H1 (cell line): ENCODE data around the gene NAP1L5. TPM values are rescaled to one million over a fixed set of nuclear protein-coding genes. Genes with fewer than 3 reads are reported as not detected.

Experiments used
- CTCF ChIA-PET: fragments of 300-600 bp; sonication (Branson Sonifier 250); formaldehyde crosslinking; loops from one replicate; lab custom pipeline; 2021; ENCODE audit not compliant: partially characterized antibody; lab: Charles Lee
- POLR2A ChIA-PET: fragments of 300-600 bp; sonication (Branson Sonifier 250); formaldehyde crosslinking; loops from one replicate; lab custom pipeline; 2021; ENCODE audit warnings: inconsistent platforms; ENCODE audit not compliant: partially characterized antibody; lab: Charles Lee
- DNase-seq, 2 experiments: peaks; one replicate each; pipeline versions ENCODE4 v3.0.0 to v3.0.0-alpha.2; 2010 to 2022; ENCODE audit warnings: low spot score in 2 of 2, low read depth in 1 of 2, mixed read lengths in 1 of 2
- FAIRE-seq: peaks from 2 replicates; lab custom pipeline; 2011; peaks lifted over from hg19 to GRCh38; lab: Jason Lieb, UNC
- H2AFZ ChIP-seq: 2 replicates; pipeline ENCODE4 v1.8.1; 2012; ENCODE audit warnings: low read length, inconsistent platforms
- H2AK5ac ChIP-seq: 2 replicates; pipeline ENCODE4 v1.6.1; 2013; ENCODE audit warnings: low read depth, low read length
- H2BK120ac ChIP-seq: replicated peaks from 2 replicates; pipeline ENCODE3; 2013; ENCODE audit warnings: low read depth, low read length, inconsistent platforms
- H2BK12ac ChIP-seq: 2 replicates; pipeline ENCODE4 v1.6.1; 2013; ENCODE audit warnings: low read depth, low read length
- H2BK15ac ChIP-seq: 2 replicates; pipeline ENCODE4 v1.6.1; 2013; ENCODE audit warnings: low read length
- H2BK20ac ChIP-seq: 2 replicates; pipeline ENCODE4 v1.6.1; 2013; ENCODE audit warnings: low read length
- H2BK5ac ChIP-seq: 2 replicates; pipeline ENCODE4 v1.6.1; 2013; ENCODE audit warnings: low read depth, low read length
- H3K14ac ChIP-seq: 2 replicates; pipeline ENCODE4 v1.6.1; 2013; ENCODE audit warnings: inconsistent platforms; ENCODE audit not compliant: insufficient read length
- H3K18ac ChIP-seq: 2 replicates; pipeline ENCODE4 v1.6.1; 2013; ENCODE audit warnings: low read length; ENCODE audit errors: extremely low read depth
- H3K23ac ChIP-seq: 2 replicates; pipeline ENCODE4 v1.6.1; 2013; ENCODE audit warnings: inconsistent platforms; ENCODE audit not compliant: insufficient read length
- H3K23me2 ChIP-seq: 2 replicates; pipeline ENCODE4 v1.6.1; 2013; ENCODE audit warnings: low read depth, low read length
- H3K27ac ChIP-seq: 2 replicates; pipeline ENCODE4 v1.6.1; 2011; ENCODE audit warnings: low read depth, low read length, inconsistent platforms
- H3K27me3 ChIP-seq, 4 experiments: replicated peaks in 1 of 4; 1 replicate in 1 of 4; 2 replicates in 3 of 4; pipeline versions ENCODE4 v1.6.1 to v1.8.1; 2011 to 2013; ENCODE audit warnings: low read length in 3 of 4, mild to moderate bottlenecking in 3 of 4, inconsistent platforms in 2 of 4, mixed read lengths in 2 of 4, moderate library complexity in 1 of 4; ENCODE audit not compliant: control insufficient read depth in 3 of 4, insufficient read depth in 3 of 4; ENCODE audit errors: extremely low read depth in 1 of 4
- H3K36me3 ChIP-seq, 4 experiments: 2 replicates each; pipeline versions ENCODE4 v1.6.1 to v1.8.1; 2011 to 2013; ENCODE audit warnings: mild to moderate bottlenecking in 4 of 4, low read length in 3 of 4, moderate library complexity in 2 of 4, control low read depth in 1 of 4, inconsistent platforms in 1 of 4; ENCODE audit not compliant: insufficient read depth in 4 of 4, control insufficient read depth in 2 of 4
- H3K4ac ChIP-seq: replicated peaks from 2 replicates; pipeline ENCODE3; 2013; ENCODE audit warnings: low read length, low read depth, mixed read lengths, inconsistent platforms; ENCODE audit not compliant: insufficient read length
- H3K4me1 ChIP-seq, 4 experiments: replicated peaks in 1 of 4; 1 replicate in 1 of 4; 2 replicates in 3 of 4; pipeline versions ENCODE4 v1.6.1 to v1.8.1; 2011 to 2013; ENCODE audit warnings: low read length in 3 of 4, inconsistent platforms in 2 of 4, mixed read lengths in 1 of 4; ENCODE audit not compliant: insufficient read depth in 4 of 4, control insufficient read depth in 3 of 4
- H3K4me2 ChIP-seq, 2 experiments: 2 replicates each; pipeline versions ENCODE4 v1.6.1 to v1.8.1; 2011 to 2013; ENCODE audit warnings: low read depth in 2 of 2, low read length in 2 of 2, control low read depth in 1 of 2, inconsistent platforms in 1 of 2, mild to moderate bottlenecking in 1 of 2; ENCODE audit not compliant: insufficient read depth in 1 of 2
- H3K4me3 ChIP-seq, 4 experiments: fragments of 200-600, 300-600 bp in 1 of 4; sonication (generic), shearing (Covaris generic), sonication (Bioruptor Twin) in 1 of 4; 2 replicates each; pipeline versions ENCODE4 v1.5.1 to v1.8.1; 2011 to 2016; ENCODE audit warnings: low read length in 4 of 4, low read depth in 3 of 4, control low read depth in 2 of 4, inconsistent platforms in 2 of 4, mild to moderate bottlenecking in 2 of 4, mixed read lengths in 1 of 4, moderate library complexity in 1 of 4; ENCODE audit not compliant: insufficient read depth in 2 of 4; ENCODE audit errors: extremely low read depth in 1 of 4
- H3K56ac ChIP-seq: replicated peaks from 2 replicates; pipeline ENCODE3; 2013; ENCODE audit warnings: low read depth, mild to moderate bottlenecking, mixed read lengths, low read length, inconsistent platforms; ENCODE audit not compliant: insufficient read length
- H3K79me1 ChIP-seq: 2 replicates; pipeline ENCODE4 v1.6.1; 2013; ENCODE audit warnings: low read depth, low read length, control low read depth
- H3K79me2 ChIP-seq, 2 experiments: 2 replicates each; pipeline versions ENCODE4 v1.6.1 to v1.8.1; 2012 to 2013; ENCODE audit warnings: low read length in 2 of 2, mild to moderate bottlenecking in 2 of 2, inconsistent platforms in 1 of 2; ENCODE audit not compliant: insufficient read depth in 2 of 2, control insufficient read depth in 1 of 2
- H3K9ac ChIP-seq, 4 experiments: replicated peaks in 1 of 4; 1 replicate in 1 of 4; 2 replicates in 3 of 4; pipeline versions ENCODE4 v1.6.1 to v1.8.1; 2011 to 2013; ENCODE audit warnings: low read depth in 3 of 4, low read length in 3 of 4, control low read depth in 2 of 4, mild to moderate bottlenecking in 2 of 4, moderate library complexity in 2 of 4, inconsistent platforms in 1 of 4; ENCODE audit errors: extremely low read depth in 1 of 4
- H3K9me3 ChIP-seq, 2 experiments: 2 replicates each; pipeline versions ENCODE4 v1.6.1 to v1.8.1; 2012 to 2013; ENCODE audit warnings: mild to moderate bottlenecking in 2 of 2, moderate library complexity in 2 of 2, control low read depth in 1 of 2, inconsistent platforms in 1 of 2, low read depth in 1 of 2, low read length in 1 of 2, mixed read lengths in 1 of 2; ENCODE audit not compliant: insufficient read depth in 2 of 2
- H4K20me1 ChIP-seq, 2 experiments: replicated peaks in 1 of 2; 2 replicates each; pipeline versions ENCODE3 to v1.8.1; 2011 to 2013; ENCODE audit warnings: inconsistent platforms in 2 of 2, low read length in 2 of 2, mild to moderate bottlenecking in 1 of 2; ENCODE audit not compliant: insufficient read depth in 2 of 2, control insufficient read depth in 1 of 2
- H4K5ac ChIP-seq: 2 replicates; pipeline ENCODE4 v1.6.1; 2013; ENCODE audit warnings: low read length, low read depth, mixed read lengths, inconsistent platforms; ENCODE audit not compliant: insufficient read length
- H4K8ac ChIP-seq: 2 replicates; pipeline ENCODE4 v1.8.0; 2013; ENCODE audit warnings: mild to moderate bottlenecking, moderate library complexity, low read length, inconsistent platforms; ENCODE audit not compliant: insufficient read depth; ENCODE audit errors: extremely low read depth
- H4K91ac ChIP-seq: replicated peaks from 2 replicates; pipeline ENCODE3; 2013; ENCODE audit warnings: low read length, mixed read lengths, inconsistent platforms; ENCODE audit not compliant: insufficient read length
- CBX5 ChIP-seq: fragments of 300-800, 300-1000 bp; sonication (generic); IDR thresholded peaks from 2 replicates; pipeline ENCODE4 v1.7.1; 2016; ENCODE audit warnings: antibody characterized with exemption, low read length, low read depth
- FOSL1 ChIP-seq: IDR thresholded peaks from 2 replicates; pipeline ENCODE4 v1.6.1; 2011; ENCODE audit warnings: mild to moderate bottlenecking, low read depth, low read length, moderate library complexity; ENCODE audit not compliant: insufficient read depth
- HDAC6 ChIP-seq: IDR thresholded peaks from one replicate; pipeline ENCODE4 v1.7.1; 2012; ENCODE audit warnings: low read depth, mild to moderate bottlenecking, inconsistent platforms, low read length, moderate library complexity
- NANOG ChIP-seq: IDR thresholded peaks from 2 replicates; pipeline ENCODE4 v1.6.1; 2011; ENCODE audit warnings: low read length, low read depth, mild to moderate bottlenecking, inconsistent platforms; ENCODE audit not compliant: insufficient read depth, poor library complexity, severe bottlenecking
- PHF8 ChIP-seq: fragments of 200-600 bp; sonication (generic); conservative IDR thresholded peaks from 2 replicates; pipeline ENCODE4 v1.7.1; 2012; ENCODE audit warnings: low read depth, mild to moderate bottlenecking, inconsistent platforms, low read length, moderate library complexity
- RAD21 ChIP-seq, 2 experiments: IDR thresholded peaks in 1 of 2; conservative IDR thresholded peaks in 1 of 2; 2 replicates each; pipeline ENCODE4 v1.6.1; 2011; ENCODE audit warnings: low read depth in 2 of 2, low read length in 2 of 2, improper control_type of control experiment in 1 of 2, inconsistent platforms in 1 of 2, mild to moderate bottlenecking in 1 of 2, moderate library complexity in 1 of 2
- RFX5 ChIP-seq: IDR thresholded peaks from 2 replicates; pipeline ENCODE4 v1.6.1; 2011; ENCODE audit warnings: low read depth, low read length, improper control_type of control experiment, borderline replicate concordance
- SAP30 ChIP-seq: fragments of 300-600 bp; sonication (generic); IDR thresholded peaks from 2 replicates; pipeline ENCODE4 v1.7.1; 2012; ENCODE audit warnings: low read length, moderate library complexity, mild to moderate bottlenecking, inconsistent platforms; ENCODE audit not compliant: insufficient read depth, insufficient replicate concordance
- SP1 ChIP-seq: IDR thresholded peaks from 2 replicates; pipeline ENCODE4 v1.6.1; 2011; ENCODE audit warnings: low read depth, low read length
- TEAD4 ChIP-seq: IDR thresholded peaks from 2 replicates; pipeline ENCODE4 v1.6.1; 2012; ENCODE audit warnings: low read depth, low read length, inconsistent platforms, mixed read lengths
- WGBS, 2 experiments: shearing (Covaris generic) in 1 of 2; methylation state at CpG; one replicate each; pipeline versions ENCODE4 v1.1.6 to v1.1.7; 2013 to 2015; ENCODE audit warnings: low lambda C conversion rate in 2 of 2, mixed read lengths in 2 of 2, inconsistent platforms in 1 of 2, low coverage in 1 of 2, missing lambda C conversion rate in 1 of 2; ENCODE audit not compliant: insufficient replicate concordance in 2 of 2, insufficient coverage in 1 of 2, insufficient read length in 1 of 2; ENCODE audit errors: extremely low coverage in 1 of 2, missing lambda C conversion rate in 1 of 2; 5-methylcytosine and 5-hydroxymethylcytosine counted together
- polyA plus RNA-seq, 7 experiments: library from polyadenylated mRNA; depleted of rRNA in 3 of 7; stranded (reverse) in 5 of 7; unstranded in 2 of 7; fragments of >200 nt in 5 of 7; fragments of 200-250 nt in 2 of 7; gene quantifications; 1 replicate in 5 of 7; 2 replicates in 1 of 7; 4 replicates in 1 of 7; pipeline versions ENCODE4 v1.2.1 to v1.2.3, GENCODE V29; 2011 to 2013; ENCODE audit warnings: missing spikeins in 2 of 7, mixed read lengths in 2 of 7
- total RNA-seq: library from RNA; stranded (reverse); fragmentation: NEBNext Ultra II Directional; extraction: Animal tissue kit (Norgen Biotek cat#: 25700); gene quantifications from 2 replicates; pipeline ENCODE4 v1.2.1, GENCODE V29; 2021
- TF ChIP-seq, protein P1 (sequence below): IDR thresholded peaks from 2 replicates; pipeline ENCODE4 v1.6.1; 2012; ENCODE audit warnings: inconsistent platforms
- TF ChIP-seq, protein P2 (sequence below): IDR thresholded peaks from 2 replicates; pipeline ENCODE4 v1.6.1; 2011; ENCODE audit warnings: low read depth, mild to moderate bottlenecking, low read length; ENCODE audit not compliant: insufficient read depth

NAP1L5 gene
- total and polyA plus RNA-seq, 2 of the 8 experiments (the other 6 are each of a cell fraction or from before 2014, with no cell fraction given), result 1.3 to 2.7 TPM

DNA sequence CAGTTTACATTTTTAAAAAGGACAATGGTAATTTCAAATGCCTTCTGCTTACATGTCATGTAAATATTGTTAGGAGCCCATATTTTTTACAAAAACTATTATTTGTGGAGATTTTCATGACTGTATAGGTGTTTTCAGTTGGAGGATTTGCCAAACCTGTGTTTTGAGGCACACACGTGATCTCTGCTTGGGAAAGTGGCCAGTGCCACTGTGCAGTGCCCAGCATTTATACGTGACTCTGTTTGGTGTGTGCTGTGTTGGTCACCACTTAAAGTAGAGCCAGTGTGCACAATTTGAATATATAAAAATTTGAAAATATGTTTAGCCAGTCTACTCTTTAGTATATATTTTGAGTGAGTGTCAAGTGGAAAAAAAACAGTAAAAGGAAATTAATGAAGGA, 26.8 kb upstream of the NAP1L5 start:
- Histone ChIP-seq H3K9me3 (no peaks in the 10 kb centered on the region), H2BK20ac (no peak overlapping the region), H2AFZ (no peak overlapping the region), H2AK5ac (no peak overlapping the region), H4K5ac (no peak overlapping the region), H3K18ac (no peak overlapping the region), H3K27ac (no peak overlapping the region), H2BK120ac (no peak overlapping the region), H2BK5ac (no peak overlapping the region), H4K8ac (no peak overlapping the region), H3K23me2 (no peaks in the 10 kb centered on the region), H3K36me3 (peaks cover 0 to 12% (median 5%) of the 10 kb centered on the region in 4 experiments; a peak in 3 of 8 replicates), H2BK12ac (no peak overlapping the region; the same call in 1 of the 2 replicates), H3K23ac (no peak overlapping the region), H3K4me1 (peaks cover 0 to 4% (median 1%) of the 10 kb centered on the region in 4 experiments; a peak in 2 of 7 replicates), H4K91ac (no peak overlapping the region), H3K4me2 (no peak overlapping the region), H3K9ac (no peak overlapping the region), H3K27me3 (no peaks in the 10 kb centered on the region), H2BK15ac (no peak overlapping the region), H3K4ac (no peak overlapping the region), H3K14ac (no peak overlapping the region), H3K79me2 (no peaks in the 10 kb centered on the region), H3K4me3 (no peak overlapping the region), H3K79me1 (no peaks in the 10 kb centered on the region), H3K56ac (no peak overlapping the region), H4K20me1 (no peaks in the 10 kb centered on the region)
- DNase-seq (no peak), FAIRE-seq (no peak)
- ChIA-PET POLR2A (interaction anchor here (3.3 kb wide), 1 partner anchor 14 kb away, joined by 20 read pairs; no protein-coding TSS in a partner anchor), CTCF (interaction anchor here (1.1 to 3.1 kb wide), 4 partner anchors 10 to 21 kb away, joined by 3 to 13 read pairs (median 4); no protein-coding TSS in a partner anchor)
- 90% methylated on average over 2 of the region's 2 CpGs; no CpG with 5 or more reads in 1 of the 2 experiments for WGBS, 2 experiments
- TF ChIP-seq NANOG, result no peak
- no peak for TF ChIP-seq SP1
- no peak for TF ChIP-seq RFX5
- no peak for TF ChIP-seq PHF8
- TF ChIP-seq, protein P1, sequence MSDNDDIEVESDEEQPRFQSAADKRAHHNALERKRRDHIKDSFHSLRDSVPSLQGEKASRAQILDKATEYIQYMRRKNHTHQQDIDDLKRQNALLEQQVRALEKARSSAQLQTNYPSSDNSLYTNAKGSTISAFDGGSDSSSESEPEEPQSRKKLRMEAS, result no peak
- no peak for TF ChIP-seq RAD21 (IDR thresholded peaks at IDR 0.05 in 1 of 2, conservative IDR thresholded peaks at IDR 0.05 in 1 of 2; ENCODE audit: low read depth in 2 of 2, low read length in 2 of 2)
- no peak for TF ChIP-seq FOSL1
- no peak for TF ChIP-seq HDAC6
- TF ChIP-seq, protein P2, sequence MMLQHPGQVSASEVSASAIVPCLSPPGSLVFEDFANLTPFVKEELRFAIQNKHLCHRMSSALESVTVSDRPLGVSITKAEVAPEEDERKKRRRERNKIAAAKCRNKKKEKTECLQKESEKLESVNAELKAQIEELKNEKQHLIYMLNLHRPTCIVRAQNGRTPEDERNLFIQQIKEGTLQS, result no peak
- TF ChIP-seq CBX5, result no peak
- TF ChIP-seq SAP30, result no peak
- no peak for TF ChIP-seq TEAD4
